GM12878 (cell line): ENCODE data around the gene KIAA1671. TPM values are rescaled to one million over a fixed set of nuclear protein-coding genes. Genes with fewer than 3 reads are reported as not detected.

Experiments used
- ATF7 ChIP-seq: fragments of 450-650 bp; IDR thresholded peaks from 2 replicates; pipeline ENCODE4 v1.6.1; 2016; ENCODE audit warnings: low read depth, mild to moderate bottlenecking
- BMI1 ChIP-seq: fragments of 450-650 bp; IDR thresholded peaks from 2 replicates; pipeline ENCODE4 v1.6.1; 2016; ENCODE audit warnings: mild to moderate bottlenecking, moderate library complexity, borderline replicate concordance
- CBX3 ChIP-seq: fragments of 200-600 bp; sonication (generic); IDR thresholded peaks from 2 replicates; pipeline ENCODE4 v1.6.1; 2016; ENCODE audit warnings: low read depth, borderline replicate concordance
- CHD2 ChIP-seq: IDR thresholded peaks from 2 replicates; pipeline ENCODE4 v1.6.1; 2011; ENCODE audit warnings: low read depth, low read length, improper control_type of control experiment, borderline replicate concordance
- EP300 ChIP-seq, 2 experiments: fragments of 150-350 bp in 1 of 2; IDR thresholded peaks; 2 replicates each; pipeline ENCODE4 v1.6.1; 2011 to 2012; ENCODE audit warnings: low read depth in 2 of 2, low read length in 2 of 2, borderline replicate concordance in 1 of 2, improper control_type of control experiment in 1 of 2, inconsistent platforms in 1 of 2; ENCODE audit not compliant: control insufficient read depth in 1 of 2
- FOXK2 ChIP-seq: fragments of 450-650 bp; IDR thresholded peaks from 2 replicates; pipeline ENCODE4 v1.6.1; 2017; ENCODE audit warnings: mild to moderate bottlenecking, moderate library complexity
- NFXL1 ChIP-seq: fragments of 450-650 bp; IDR thresholded peaks from 2 replicates; pipeline ENCODE4 v1.6.1; 2017; ENCODE audit warnings: antibody characterized with exemption, mild to moderate bottlenecking, borderline replicate concordance
- NFYB ChIP-seq: IDR thresholded peaks from 2 replicates; pipeline ENCODE4 v1.6.1; 2011; ENCODE audit warnings: low read depth, mild to moderate bottlenecking, low read length, improper control_type of control experiment, moderate library complexity; ENCODE audit not compliant: insufficient read depth
- NR2F1 ChIP-seq: fragments of 450-650 bp; conservative IDR thresholded peaks from 2 replicates; pipeline ENCODE4 v1.6.1; 2017; ENCODE audit warnings: mild to moderate bottlenecking
- PKNOX1 ChIP-seq: fragments of 450-650 bp; IDR thresholded peaks from 2 replicates; pipeline ENCODE4 v1.6.1; 2016; ENCODE audit warnings: mild to moderate bottlenecking
- POLR2A ChIP-seq: IDR thresholded peaks from 2 replicates; pipeline ENCODE4 v1.6.1; 2011; ENCODE audit warnings: low read depth, mild to moderate bottlenecking, low read length
- PRDM15 ChIP-seq: fragments of 450-650 bp; formaldehyde crosslinking; IDR thresholded peaks from 2 replicates; pipeline ENCODE4 v1.4.0; 2020; ENCODE audit warnings: mild to moderate bottlenecking, moderate library complexity
- SRF ChIP-seq, 2 experiments: IDR thresholded peaks; 2 replicates each; pipeline ENCODE4 v1.6.1; 2011; ENCODE audit warnings: low read depth in 2 of 2, low read length in 2 of 2, mild to moderate bottlenecking in 1 of 2, moderate library complexity in 1 of 2
- TAF1 ChIP-seq: IDR thresholded peaks from 2 replicates; pipeline ENCODE4 v1.6.1; 2011; ENCODE audit warnings: mild to moderate bottlenecking, low read depth, low read length, borderline replicate concordance
- ZBTB40 ChIP-seq: fragments of 450-650 bp; IDR thresholded peaks from 2 replicates; pipeline ENCODE4 v1.6.1; 2016; ENCODE audit warnings: mild to moderate bottlenecking, moderate library complexity, borderline replicate concordance
- ZSCAN29 ChIP-seq: fragments of 450-650 bp; IDR thresholded peaks from 2 replicates; pipeline ENCODE4 v1.6.1; 2017; ENCODE audit warnings: mild to moderate bottlenecking, moderate library complexity
- polyA plus RNA-seq, 11 experiments: library from polyadenylated mRNA; depleted of rRNA in 4 of 11; unstranded in 6 of 11; stranded (reverse) in 5 of 11; fragments of >200 nt; fragmentation: Nextera tagmentation in 4 of 11; fragmentation: Illumina TruSeq in 1 of 11; extraction: Ambion mirVana in 4 of 11; extraction: Trizol in 1 of 11; gene quantifications; 1 replicate in 1 of 11; 2 replicates in 10 of 11; pipeline versions ENCODE4 v1.2.1 to v1.2.3, GENCODE V29; 2011 to 2016; ENCODE audit warnings: inconsistent platforms in 2 of 11, missing spikeins in 2 of 11, low read depth in 1 of 11
- total RNA-seq, 4 experiments: library from RNA; depleted of rRNA in 3 of 4; stranded (reverse); fragments of >200 nt in 3 of 4; fragmentation: Illumina TruSeq in 1 of 4; extraction: Trizol in 1 of 4; gene quantifications; 2 replicates each; pipeline versions ENCODE4 v1.2.1 to v1.2.3, GENCODE V29; 2013 to 2021
- TF ChIP-seq, protein P1 (sequence below): fragments of 450-650 bp; IDR thresholded peaks from 2 replicates; pipeline ENCODE4 v1.6.1; 2018; ENCODE audit warnings: mild to moderate bottlenecking, low read depth, moderate library complexity; ENCODE audit not compliant: partially characterized antibody
- TF ChIP-seq, protein P2 (sequence below): IDR thresholded peaks from 2 replicates; pipeline ENCODE4 v1.6.1; 2012; ENCODE audit warnings: low read depth, low read length, improper control_type of control experiment

Gene KIAA1671
- total and polyA plus RNA-seq, 10 of the 15 experiments (the other 5 are each of a cell fraction or from before 2014, with no cell fraction given) = 0.05 to 2.7 (median 0.33) TPM

GRCh38 chr22:25235547-25236290 lies 283.2 kb downstream of the KIAA1671 start (continued):
- TF ChIP-seq PKNOX1 = peak; percentile 98
- no peak for TF ChIP-seq ATF7
- TF ChIP-seq POLR2A = no peak
- no peak for TF ChIP-seq ZBTB40
- TF ChIP-seq EP300 (IDR thresholded peaks at IDR 0.05; ENCODE audit: borderline replicate concordance in 1 of 2, control insufficient read depth in 1 of 2, low read depth in 2 of 2, low read length in 2 of 2) = no peak
- TF ChIP-seq, protein P1, sequence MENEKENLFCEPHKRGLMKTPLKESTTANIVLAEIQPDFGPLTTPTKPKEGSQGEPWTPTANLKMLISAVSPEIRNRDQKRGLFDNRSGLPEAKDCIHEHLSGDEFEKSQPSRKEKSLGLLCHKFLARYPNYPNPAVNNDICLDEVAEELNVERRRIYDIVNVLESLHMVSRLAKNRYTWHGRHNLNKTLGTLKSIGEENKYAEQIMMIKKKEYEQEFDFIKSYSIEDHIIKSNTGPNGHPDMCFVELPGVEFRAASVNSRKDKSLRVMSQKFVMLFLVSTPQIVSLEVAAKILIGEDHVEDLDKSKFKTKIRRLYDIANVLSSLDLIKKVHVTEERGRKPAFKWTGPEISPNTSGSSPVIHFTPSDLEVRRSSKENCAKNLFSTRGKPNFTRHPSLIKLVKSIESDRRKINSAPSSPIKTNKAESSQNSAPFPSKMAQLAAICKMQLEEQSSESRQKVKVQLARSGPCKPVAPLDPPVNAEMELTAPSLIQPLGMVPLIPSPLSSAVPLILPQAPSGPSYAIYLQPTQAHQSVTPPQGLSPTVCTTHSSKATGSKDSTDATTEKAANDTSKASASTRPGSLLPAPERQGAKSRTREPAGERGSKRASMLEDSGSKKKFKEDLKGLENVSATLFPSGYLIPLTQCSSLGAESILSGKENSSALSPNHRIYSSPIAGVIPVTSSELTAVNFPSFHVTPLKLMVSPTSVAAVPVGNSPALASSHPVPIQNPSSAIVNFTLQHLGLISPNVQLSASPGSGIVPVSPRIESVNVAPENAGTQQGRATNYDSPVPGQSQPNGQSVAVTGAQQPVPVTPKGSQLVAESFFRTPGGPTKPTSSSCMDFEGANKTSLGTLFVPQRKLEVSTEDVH = no peak
- TF ChIP-seq NFYB = peak; percentile 92
- TF ChIP-seq NR2F1 = no peak
- TF ChIP-seq BMI1 = no peak
- TF ChIP-seq CBX3 = no peak
- TF ChIP-seq PRDM15 (CRISPR knock-in tag) = no peak
- no peak for TF ChIP-seq SRF (IDR thresholded peaks at IDR 0.05; ENCODE audit: low read depth in 2 of 2, low read length in 2 of 2)
- TF ChIP-seq, protein P2, sequence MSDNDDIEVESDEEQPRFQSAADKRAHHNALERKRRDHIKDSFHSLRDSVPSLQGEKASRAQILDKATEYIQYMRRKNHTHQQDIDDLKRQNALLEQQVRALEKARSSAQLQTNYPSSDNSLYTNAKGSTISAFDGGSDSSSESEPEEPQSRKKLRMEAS = no peak
- TF ChIP-seq ZSCAN29 = no peak
- no peak for TF ChIP-seq TAF1
- no peak for TF ChIP-seq NFXL1
- TF ChIP-seq CHD2 = peak; percentile 76
- no peak for TF ChIP-seq FOXK2
